RWPE2 (cell line): ENCODE measurements around the gene LETMD1.

Experiments used
- ATAC-seq: fragments of 200-7000 bp; cut with Tn5 transposase; 3 replicates; pipeline ENCODE4 v1.9.1; 2021; ENCODE audit warnings: low read depth
- DNase-seq: peaks from one replicate; pipeline ENCODE4 v3.0.0-alpha.2; 2020; ENCODE audit warnings: low spot score
- H3K27ac ChIP-seq: fragments of 450-650 bp; 2 replicates; pipeline ENCODE4 v1.5.1; 2017; ENCODE audit warnings: mild to moderate bottlenecking; ENCODE audit not compliant: poor library complexity, severe bottlenecking
- H3K27me3 ChIP-seq: fragments of 250-450 bp; sonication (Bioruptor Pico); 2 replicates; pipeline ENCODE4 v1.5.1; 2021; ENCODE audit warnings: mild to moderate bottlenecking, moderate library complexity; ENCODE audit not compliant: insufficient read depth, poor library complexity, severe bottlenecking
- H3K36me3 ChIP-seq: fragments of 250-450 bp; sonication (Bioruptor Pico); 2 replicates; pipeline ENCODE4 v1.5.1; 2020; ENCODE audit warnings: low read depth, mild to moderate bottlenecking, moderate library complexity
- H3K4me1 ChIP-seq: fragments of 250-450 bp; sonication (Bioruptor Pico); 2 replicates; pipeline ENCODE4 v1.5.1; 2021; ENCODE audit warnings: mild to moderate bottlenecking, moderate library complexity; ENCODE audit not compliant: insufficient read depth, poor library complexity, severe bottlenecking
- H3K4me3 ChIP-seq: fragments of 250-450 bp; sonication (Bioruptor Pico); 2 replicates; pipeline ENCODE4 v1.5.1; 2021; ENCODE audit warnings: mild to moderate bottlenecking, moderate library complexity; ENCODE audit not compliant: severe bottlenecking
- H3K9me3 ChIP-seq: fragments of 250-450 bp; sonication (Bioruptor Pico); 2 replicates; pipeline ENCODE4 v1.5.1; 2021; ENCODE audit warnings: mild to moderate bottlenecking, moderate library complexity; ENCODE audit not compliant: severe bottlenecking
- CTCF ChIP-seq: fragments of 450-650 bp; IDR thresholded peaks from one replicate; pipeline ENCODE4 v1.5.1; 2017; ENCODE audit warnings: mild to moderate bottlenecking, moderate library complexity; ENCODE audit not compliant: poor library complexity, severe bottlenecking

LETMD1 gene

GRCh38 chr12:51004504-51004903 is 43.6 kb upstream of the LETMD1 start:
- Histone ChIP-seq H3K9me3 (no peaks in the 10 kb centered on the region), H3K4me3 (no peak overlapping the region), H3K27me3 (no peaks in the 10 kb centered on the region), H3K4me1 (peaks cover 11% of the 10 kb centered on the region), H3K36me3 (peaks cover 66% of the 10 kb centered on the region), H3K27ac (no peak overlapping the region)
- DNase-seq (no peak), ATAC-seq (no peak; the same call in 2 of the 3 replicates)
- TF ChIP-seq CTCF = no peak

GRCh38 chr12:51005030-51005429 is 43.1 kb upstream of the LETMD1 start:
- TF ChIP-seq CTCF = no peak
- Histone ChIP-seq H3K9me3 (no peaks in the 10 kb centered on the region), H3K4me3 (no peak overlapping the region), H3K36me3 (peaks cover 61% of the 10 kb centered on the region), H3K4me1 (peaks cover 11% of the 10 kb centered on the region), H3K27ac (no peak overlapping the region), H3K27me3 (no peaks in the 10 kb centered on the region)
- DNase-seq (no peak), ATAC-seq (no peak)

GRCh38 chr12:51005671-51006070 is 42.5 kb upstream of the LETMD1 start:
- Histone ChIP-seq H3K4me3 (no peak overlapping the region), H3K4me1 (peaks cover 5% of the 10 kb centered on the region), H3K9me3 (no peaks in the 10 kb centered on the region), H3K27ac (no peak overlapping the region), H3K27me3 (no peaks in the 10 kb centered on the region), H3K36me3 (peaks cover 54% of the 10 kb centered on the region)
- no peak for TF ChIP-seq CTCF
- ATAC-seq = peak; percentile 51; the same call in 2 of the 3 replicates
- no peak for DNase-seq

GRCh38 chr12:51008329-51009055 is 39.6 kb upstream of the LETMD1 start:
- no peak for TF ChIP-seq CTCF
- DNase-seq (no peak), ATAC-seq (no peak)
- Histone ChIP-seq H3K9me3 (no peaks in the 10 kb centered on the region), H3K27me3 (no peaks in the 10 kb centered on the region), H3K27ac (no peak overlapping the region), H3K4me1 (peaks cover 5% of the 10 kb centered on the region), H3K36me3 (peaks cover 50% of the 10 kb centered on the region), H3K4me3 (no peak overlapping the region)

- H3K9me3 ChIP-seq = no peaks in the 10 kb centered on the region
- no peak for ATAC-seq
- peaks cover 5% of the 10 kb centered on the region for H3K4me1 ChIP-seq
- peaks cover 47% of the 10 kb centered on the region for H3K36me3 ChIP-seq
- no peak for TF ChIP-seq CTCF
- no peak for DNase-seq
- H3K27me3 ChIP-seq = no peaks in the 10 kb centered on the region
- H3K4me3 ChIP-seq = no peak overlapping the region
- no peak overlapping the region for H3K27ac ChIP-seq
Observed at GRCh38 chr12:51009056-51009440, 39.1 kb upstream of the LETMD1 start.
